ENCODE data around the gene PLCXD1.

DNA sequence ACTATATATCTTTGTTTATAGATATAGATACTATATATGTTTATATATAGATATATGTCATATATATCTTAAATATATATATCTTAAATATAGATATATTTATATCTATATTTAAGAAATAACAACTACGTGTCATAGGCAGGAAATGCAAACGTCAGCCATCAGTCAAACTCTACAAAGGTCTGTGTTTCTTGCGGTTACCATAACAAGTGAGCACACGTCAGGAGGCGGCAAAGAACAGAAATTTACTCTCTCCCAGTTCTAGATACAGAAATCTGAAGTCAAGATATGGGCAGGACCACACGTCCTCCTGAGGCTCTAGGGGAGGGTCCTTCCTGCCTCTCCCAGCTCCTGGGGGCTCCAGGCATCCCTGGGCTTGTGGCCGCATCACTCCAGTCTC is 6.5 kb downstream of the PLCXD1 start:
- TF ChIP-seq, protein P1, sequence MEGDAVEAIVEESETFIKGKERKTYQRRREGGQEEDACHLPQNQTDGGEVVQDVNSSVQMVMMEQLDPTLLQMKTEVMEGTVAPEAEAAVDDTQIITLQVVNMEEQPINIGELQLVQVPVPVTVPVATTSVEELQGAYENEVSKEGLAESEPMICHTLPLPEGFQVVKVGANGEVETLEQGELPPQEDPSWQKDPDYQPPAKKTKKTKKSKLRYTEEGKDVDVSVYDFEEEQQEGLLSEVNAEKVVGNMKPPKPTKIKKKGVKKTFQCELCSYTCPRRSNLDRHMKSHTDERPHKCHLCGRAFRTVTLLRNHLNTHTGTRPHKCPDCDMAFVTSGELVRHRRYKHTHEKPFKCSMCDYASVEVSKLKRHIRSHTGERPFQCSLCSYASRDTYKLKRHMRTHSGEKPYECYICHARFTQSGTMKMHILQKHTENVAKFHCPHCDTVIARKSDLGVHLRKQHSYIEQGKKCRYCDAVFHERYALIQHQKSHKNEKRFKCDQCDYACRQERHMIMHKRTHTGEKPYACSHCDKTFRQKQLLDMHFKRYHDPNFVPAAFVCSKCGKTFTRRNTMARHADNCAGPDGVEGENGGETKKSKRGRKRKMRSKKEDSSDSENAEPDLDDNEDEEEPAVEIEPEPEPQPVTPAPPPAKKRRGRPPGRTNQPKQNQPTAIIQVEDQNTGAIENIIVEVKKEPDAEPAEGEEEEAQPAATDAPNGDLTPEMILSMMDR (conservative IDR thresholded peaks at IDR 0.05; ENCODE audit: low read depth in 2 of 2): no peak
- TF ChIP-seq POLR2AphosphoS5 (IDR thresholded peaks at IDR 0.05; ENCODE audit: low read depth) (no peak), EZH2phosphoT487 (IDR thresholded peaks at IDR 0.05; ENCODE audit: unreplicated experiment) (no peak), JUNB (IDR thresholded peaks at IDR 0.05; ENCODE audit: unreplicated experiment) (no peak), EZH2 (IDR thresholded peaks at IDR 0.05; ENCODE audit: low read depth, unreplicated experiment) (no peak), CREB1 (CRISPR knock-in tag; IDR thresholded peaks at IDR 0.05; ENCODE audit: low read depth) (no peak), NANOG (IDR thresholded peaks at IDR 0.05; ENCODE audit: borderline replicate concordance) (no peak), ZNF114 (CRISPR knock-in tag; IDR thresholded peaks at IDR 0.05) (no peak), STAT1 (IDR thresholded peaks at IDR 0.05; ENCODE audit: unreplicated experiment) (no peak), ZNF331 (CRISPR knock-in tag; IDR thresholded peaks at IDR 0.05; ENCODE audit: low read depth) (no peak)
- TF ChIP-seq, protein P2, sequence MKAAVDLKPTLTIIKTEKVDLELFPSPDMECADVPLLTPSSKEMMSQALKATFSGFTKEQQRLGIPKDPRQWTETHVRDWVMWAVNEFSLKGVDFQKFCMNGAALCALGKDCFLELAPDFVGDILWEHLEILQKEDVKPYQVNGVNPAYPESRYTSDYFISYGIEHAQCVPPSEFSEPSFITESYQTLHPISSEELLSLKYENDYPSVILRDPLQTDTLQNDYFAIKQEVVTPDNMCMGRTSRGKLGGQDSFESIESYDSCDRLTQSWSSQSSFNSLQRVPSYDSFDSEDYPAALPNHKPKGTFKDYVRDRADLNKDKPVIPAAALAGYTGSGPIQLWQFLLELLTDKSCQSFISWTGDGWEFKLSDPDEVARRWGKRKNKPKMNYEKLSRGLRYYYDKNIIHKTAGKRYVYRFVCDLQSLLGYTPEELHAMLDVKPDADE (IDR thresholded peaks at IDR 0.05): no peak
- TF ChIP-seq, protein P3, sequence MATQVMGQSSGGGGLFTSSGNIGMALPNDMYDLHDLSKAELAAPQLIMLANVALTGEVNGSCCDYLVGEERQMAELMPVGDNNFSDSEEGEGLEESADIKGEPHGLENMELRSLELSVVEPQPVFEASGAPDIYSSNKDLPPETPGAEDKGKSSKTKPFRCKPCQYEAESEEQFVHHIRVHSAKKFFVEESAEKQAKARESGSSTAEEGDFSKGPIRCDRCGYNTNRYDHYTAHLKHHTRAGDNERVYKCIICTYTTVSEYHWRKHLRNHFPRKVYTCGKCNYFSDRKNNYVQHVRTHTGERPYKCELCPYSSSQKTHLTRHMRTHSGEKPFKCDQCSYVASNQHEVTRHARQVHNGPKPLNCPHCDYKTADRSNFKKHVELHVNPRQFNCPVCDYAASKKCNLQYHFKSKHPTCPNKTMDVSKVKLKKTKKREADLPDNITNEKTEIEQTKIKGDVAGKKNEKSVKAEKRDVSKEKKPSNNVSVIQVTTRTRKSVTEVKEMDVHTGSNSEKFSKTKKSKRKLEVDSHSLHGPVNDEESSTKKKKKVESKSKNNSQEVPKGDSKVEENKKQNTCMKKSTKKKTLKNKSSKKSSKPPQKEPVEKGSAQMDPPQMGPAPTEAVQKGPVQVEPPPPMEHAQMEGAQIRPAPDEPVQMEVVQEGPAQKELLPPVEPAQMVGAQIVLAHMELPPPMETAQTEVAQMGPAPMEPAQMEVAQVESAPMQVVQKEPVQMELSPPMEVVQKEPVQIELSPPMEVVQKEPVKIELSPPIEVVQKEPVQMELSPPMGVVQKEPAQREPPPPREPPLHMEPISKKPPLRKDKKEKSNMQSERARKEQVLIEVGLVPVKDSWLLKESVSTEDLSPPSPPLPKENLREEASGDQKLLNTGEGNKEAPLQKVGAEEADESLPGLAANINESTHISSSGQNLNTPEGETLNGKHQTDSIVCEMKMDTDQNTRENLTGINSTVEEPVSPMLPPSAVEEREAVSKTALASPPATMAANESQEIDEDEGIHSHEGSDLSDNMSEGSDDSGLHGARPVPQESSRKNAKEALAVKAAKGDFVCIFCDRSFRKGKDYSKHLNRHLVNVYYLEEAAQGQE (IDR thresholded peaks at IDR 0.05; ENCODE audit: unreplicated experiment): no peak
- TF ChIP-seq, protein P4, sequence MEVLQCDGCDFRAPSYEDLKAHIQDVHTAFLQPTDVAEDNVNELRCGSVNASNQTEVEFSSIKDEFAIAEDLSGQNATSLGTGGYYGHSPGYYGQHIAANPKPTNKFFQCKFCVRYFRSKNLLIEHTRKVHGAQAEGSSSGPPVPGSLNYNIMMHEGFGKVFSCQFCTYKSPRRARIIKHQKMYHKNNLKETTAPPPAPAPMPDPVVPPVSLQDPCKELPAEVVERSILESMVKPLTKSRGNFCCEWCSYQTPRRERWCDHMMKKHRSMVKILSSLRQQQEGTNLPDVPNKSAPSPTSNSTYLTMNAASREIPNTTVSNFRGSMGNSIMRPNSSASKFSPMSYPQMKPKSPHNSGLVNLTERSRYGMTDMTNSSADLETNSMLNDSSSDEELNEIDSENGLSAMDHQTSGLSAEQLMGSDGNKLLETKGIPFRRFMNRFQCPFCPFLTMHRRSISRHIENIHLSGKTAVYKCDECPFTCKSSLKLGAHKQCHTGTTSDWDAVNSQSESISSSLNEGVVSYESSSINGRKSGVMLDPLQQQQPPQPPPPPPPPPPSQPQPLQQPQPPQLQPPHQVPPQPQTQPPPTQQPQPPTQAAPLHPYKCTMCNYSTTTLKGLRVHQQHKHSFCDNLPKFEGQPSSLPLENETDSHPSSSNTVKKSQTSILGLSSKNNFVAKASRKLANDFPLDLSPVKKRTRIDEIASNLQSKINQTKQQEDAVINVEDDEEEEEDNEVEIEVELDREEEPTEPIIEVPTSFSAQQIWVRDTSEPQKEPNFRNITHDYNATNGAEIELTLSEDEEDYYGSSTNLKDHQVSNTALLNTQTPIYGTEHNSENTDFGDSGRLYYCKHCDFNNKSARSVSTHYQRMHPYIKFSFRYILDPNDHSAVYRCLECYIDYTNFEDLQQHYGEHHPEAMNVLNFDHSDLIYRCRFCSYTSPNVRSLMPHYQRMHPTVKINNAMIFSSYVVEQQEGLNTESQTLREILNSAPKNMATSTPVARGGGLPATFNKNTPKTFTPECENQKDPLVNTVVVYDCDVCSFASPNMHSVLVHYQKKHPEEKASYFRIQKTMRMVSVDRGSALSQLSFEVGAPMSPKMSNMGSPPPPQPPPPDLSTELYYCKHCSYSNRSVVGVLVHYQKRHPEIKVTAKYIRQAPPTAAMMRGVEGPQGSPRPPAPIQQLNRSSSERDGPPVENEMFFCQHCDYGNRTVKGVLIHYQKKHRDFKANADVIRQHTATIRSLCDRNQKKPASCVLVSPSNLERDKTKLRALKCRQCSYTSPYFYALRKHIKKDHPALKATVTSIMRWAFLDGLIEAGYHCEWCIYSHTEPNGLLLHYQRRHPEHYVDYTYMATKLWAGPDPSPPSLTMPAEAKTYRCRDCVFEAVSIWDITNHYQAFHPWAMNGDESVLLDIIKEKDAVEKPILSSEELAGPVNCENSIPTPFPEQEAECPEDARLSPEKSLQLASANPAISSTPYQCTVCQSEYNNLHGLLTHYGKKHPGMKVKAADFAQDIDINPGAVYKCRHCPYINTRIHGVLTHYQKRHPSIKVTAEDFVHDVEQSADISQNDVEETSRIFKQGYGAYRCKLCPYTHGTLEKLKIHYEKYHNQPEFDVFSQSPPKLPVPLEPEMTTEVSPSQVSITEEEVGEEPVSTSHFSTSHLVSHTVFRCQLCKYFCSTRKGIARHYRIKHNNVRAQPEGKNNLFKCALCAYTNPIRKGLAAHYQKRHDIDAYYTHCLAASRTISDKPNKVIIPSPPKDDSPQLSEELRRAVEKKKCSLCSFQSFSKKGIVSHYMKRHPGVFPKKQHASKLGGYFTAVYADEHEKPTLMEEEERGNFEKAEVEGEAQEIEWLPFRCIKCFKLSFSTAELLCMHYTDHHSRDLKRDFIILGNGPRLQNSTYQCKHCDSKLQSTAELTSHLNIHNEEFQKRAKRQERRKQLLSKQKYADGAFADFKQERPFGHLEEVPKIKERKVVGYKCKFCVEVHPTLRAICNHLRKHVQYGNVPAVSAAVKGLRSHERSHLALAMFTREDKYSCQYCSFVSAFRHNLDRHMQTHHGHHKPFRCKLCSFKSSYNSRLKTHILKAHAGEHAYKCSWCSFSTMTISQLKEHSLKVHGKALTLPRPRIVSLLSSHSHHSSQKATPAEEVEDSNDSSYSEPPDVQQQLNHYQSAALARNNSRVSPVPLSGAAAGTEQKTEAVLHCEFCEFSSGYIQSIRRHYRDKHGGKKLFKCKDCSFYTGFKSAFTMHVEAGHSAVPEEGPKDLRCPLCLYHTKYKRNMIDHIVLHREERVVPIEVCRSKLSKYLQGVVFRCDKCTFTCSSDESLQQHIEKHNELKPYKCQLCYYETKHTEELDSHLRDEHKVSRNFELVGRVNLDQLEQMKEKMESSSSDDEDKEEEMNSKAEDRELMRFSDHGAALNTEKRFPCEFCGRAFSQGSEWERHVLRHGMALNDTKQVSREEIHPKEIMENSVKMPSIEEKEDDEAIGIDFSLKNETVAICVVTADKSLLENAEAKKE (CRISPR knock-in tag; IDR thresholded peaks at IDR 0.05): no peak
